ENCODE data around the gene TBC1D17.

The TBC1D17 gene

DNA sequence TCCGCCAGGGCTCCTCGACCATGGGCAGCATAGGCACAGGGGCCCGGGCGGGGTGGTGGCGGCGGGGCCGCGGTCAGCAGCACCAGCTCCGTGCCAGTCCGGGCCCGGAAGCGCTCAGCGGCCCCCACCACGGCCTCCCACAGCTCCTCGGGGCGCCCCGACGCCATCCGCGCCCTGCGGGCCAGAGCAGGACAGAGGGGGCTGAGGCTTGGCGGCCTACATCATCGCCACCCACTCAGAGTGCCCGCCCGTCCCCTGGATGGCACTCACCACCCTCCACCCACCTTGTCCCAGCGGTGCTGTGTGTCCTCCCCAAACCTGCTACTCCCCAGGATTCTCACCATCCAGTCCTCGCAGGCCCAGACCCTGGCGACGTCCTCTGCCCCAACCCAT lies 4.4 kb upstream of the TBC1D17 start:
- H3K9ac ChIP-seq (ENCODE audit: low read depth, low read length, poor library complexity, severe bottlenecking): no peak overlapping the region
- H3K4me1 ChIP-seq (ENCODE audit: insufficient read depth, low read length, poor library complexity, severe bottlenecking): peaks cover 33% of the 10 kb centered on the region
- H4K20me1 ChIP-seq (ENCODE audit: insufficient read depth, low read length, poor library complexity, severe bottlenecking): peaks cover 5% of the 10 kb centered on the region
- H3K79me2 ChIP-seq (ENCODE audit: insufficient read depth, low read length): peaks cover 33% of the 10 kb centered on the region
- H3K27me3 ChIP-seq (ENCODE audit: insufficient read depth, low read length, poor library complexity, severe bottlenecking): no peaks in the 10 kb centered on the region
- no peaks in the 10 kb centered on the region for H3K36me3 ChIP-seq (ENCODE audit: insufficient read depth, low read length)
- no peak overlapping the region for H3K4me3 ChIP-seq (ENCODE audit: low read length, poor library complexity, severe bottlenecking)
- H3K9me3 ChIP-seq (ENCODE audit: insufficient read depth, low read depth, low read length): no peaks in the 10 kb centered on the region
- H3K4me2 ChIP-seq (ENCODE audit: low read depth, low read length, poor library complexity, severe bottlenecking): no peak overlapping the region
- TF ChIP-seq, protein P1, sequence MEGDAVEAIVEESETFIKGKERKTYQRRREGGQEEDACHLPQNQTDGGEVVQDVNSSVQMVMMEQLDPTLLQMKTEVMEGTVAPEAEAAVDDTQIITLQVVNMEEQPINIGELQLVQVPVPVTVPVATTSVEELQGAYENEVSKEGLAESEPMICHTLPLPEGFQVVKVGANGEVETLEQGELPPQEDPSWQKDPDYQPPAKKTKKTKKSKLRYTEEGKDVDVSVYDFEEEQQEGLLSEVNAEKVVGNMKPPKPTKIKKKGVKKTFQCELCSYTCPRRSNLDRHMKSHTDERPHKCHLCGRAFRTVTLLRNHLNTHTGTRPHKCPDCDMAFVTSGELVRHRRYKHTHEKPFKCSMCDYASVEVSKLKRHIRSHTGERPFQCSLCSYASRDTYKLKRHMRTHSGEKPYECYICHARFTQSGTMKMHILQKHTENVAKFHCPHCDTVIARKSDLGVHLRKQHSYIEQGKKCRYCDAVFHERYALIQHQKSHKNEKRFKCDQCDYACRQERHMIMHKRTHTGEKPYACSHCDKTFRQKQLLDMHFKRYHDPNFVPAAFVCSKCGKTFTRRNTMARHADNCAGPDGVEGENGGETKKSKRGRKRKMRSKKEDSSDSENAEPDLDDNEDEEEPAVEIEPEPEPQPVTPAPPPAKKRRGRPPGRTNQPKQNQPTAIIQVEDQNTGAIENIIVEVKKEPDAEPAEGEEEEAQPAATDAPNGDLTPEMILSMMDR (conservative IDR thresholded peaks at IDR 0.05; ENCODE audit: low read length): no peak
- TF ChIP-seq EZH2phosphoT487 (IDR thresholded peaks at IDR 0.05; ENCODE audit: borderline replicate concordance): no peak
- H2AFZ ChIP-seq (ENCODE audit: low read length): no peak overlapping the region
- H3K9me2 ChIP-seq (replicated peaks; ENCODE audit: low read depth, low read length): no peaks in the 10 kb centered on the region
- H3F3A ChIP-seq (ENCODE audit: low read depth): no peaks in the 10 kb centered on the region

DNA sequence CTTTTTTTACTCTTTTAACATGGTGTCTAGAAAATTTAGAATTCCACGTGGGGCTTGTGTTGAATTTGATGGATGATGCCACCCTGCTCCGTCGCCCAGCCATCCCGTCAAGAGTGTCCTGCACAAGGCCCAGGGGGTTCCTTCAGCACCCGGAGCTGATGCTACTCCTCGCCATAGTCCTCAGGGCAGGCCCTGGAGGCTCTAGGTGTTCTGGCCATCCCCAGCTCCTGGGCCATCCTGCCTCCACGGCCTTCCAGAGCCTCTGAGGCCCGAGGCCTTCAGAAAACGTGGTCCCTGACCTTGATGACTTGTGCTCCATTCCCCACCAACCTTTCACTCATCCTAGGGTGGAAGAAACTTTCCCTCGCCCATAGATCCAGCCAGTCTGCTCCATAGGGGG lies 3.7 kb upstream of the TBC1D17 start:
- Histone ChIP-seq H3F3A (ENCODE audit: low read depth) (no peaks in the 10 kb centered on the region), H3K4me2 (ENCODE audit: low read depth, low read length, poor library complexity, severe bottlenecking) (no peak overlapping the region), H3K9me3 (ENCODE audit: insufficient read depth, low read depth, low read length) (no peaks in the 10 kb centered on the region), H3K4me3 (ENCODE audit: low read length, poor library complexity, severe bottlenecking) (no peak overlapping the region), H2AFZ (ENCODE audit: low read length) (no peak overlapping the region), H3K9ac (ENCODE audit: low read depth, low read length, poor library complexity, severe bottlenecking) (no peak overlapping the region), H3K36me3 (ENCODE audit: insufficient read depth, low read length) (no peaks in the 10 kb centered on the region), H3K79me2 (ENCODE audit: insufficient read depth, low read length) (peaks cover 38% of the 10 kb centered on the region), H3K27me3 (ENCODE audit: insufficient read depth, low read length, poor library complexity, severe bottlenecking) (no peaks in the 10 kb centered on the region), H4K20me1 (ENCODE audit: insufficient read depth, low read length, poor library complexity, severe bottlenecking) (peaks cover 10% of the 10 kb centered on the region), H3K9me2 (replicated peaks; ENCODE audit: low read depth, low read length) (no peaks in the 10 kb centered on the region), H3K4me1 (ENCODE audit: insufficient read depth, low read length, poor library complexity, severe bottlenecking) (peaks cover 33% of the 10 kb centered on the region)
- TF ChIP-seq, protein P1 (conservative IDR thresholded peaks at IDR 0.05; ENCODE audit: low read length): no peak
- TF ChIP-seq EZH2phosphoT487 (IDR thresholded peaks at IDR 0.05; ENCODE audit: borderline replicate concordance): no peak

DNA sequence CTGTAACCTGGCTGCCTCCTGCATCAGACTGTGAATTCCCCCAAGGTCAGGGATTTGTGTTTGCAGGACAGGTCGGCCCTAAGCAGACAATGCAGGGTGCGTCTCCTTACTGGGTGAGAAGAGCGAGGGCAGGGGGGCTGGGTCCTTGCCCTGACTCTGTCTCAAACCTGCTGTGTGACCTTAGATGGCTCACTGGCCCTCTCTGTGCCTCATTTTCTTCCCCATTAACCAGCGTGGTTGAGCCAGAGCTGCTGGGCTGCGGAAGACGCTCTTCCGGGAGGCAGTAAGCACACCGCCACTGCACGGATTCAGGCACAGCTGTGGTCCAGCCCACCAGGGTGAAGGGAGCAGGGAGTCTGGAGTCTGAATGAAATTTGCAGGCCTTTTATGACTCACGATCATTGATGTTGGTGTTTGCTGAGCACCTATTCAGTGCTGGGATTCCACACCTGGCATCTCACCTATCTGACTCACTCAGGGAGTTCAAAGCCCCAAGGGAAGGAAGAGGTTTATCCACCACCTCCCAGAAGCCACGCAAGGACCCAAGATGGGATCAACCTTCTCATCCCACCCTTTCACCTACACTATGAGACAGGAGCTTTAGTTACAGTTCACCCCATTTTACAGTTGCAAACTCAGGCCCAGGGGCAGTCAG lies 2.9 kb upstream of the TBC1D17 start:
- H3K4me1 ChIP-seq (ENCODE audit: insufficient read depth, low read length, poor library complexity, severe bottlenecking): peaks cover 34% of the 10 kb centered on the region
- no peaks in the 10 kb centered on the region for H3K9me3 ChIP-seq (ENCODE audit: insufficient read depth, low read depth, low read length)
- H4K20me1 ChIP-seq (ENCODE audit: insufficient read depth, low read length, poor library complexity, severe bottlenecking): peaks cover 11% of the 10 kb centered on the region
- H3F3A ChIP-seq (ENCODE audit: low read depth): no peaks in the 10 kb centered on the region
- no peaks in the 10 kb centered on the region for H3K27me3 ChIP-seq (ENCODE audit: insufficient read depth, low read length, poor library complexity, severe bottlenecking)
- no peaks in the 10 kb centered on the region for H3K9me2 ChIP-seq (replicated peaks; ENCODE audit: low read depth, low read length)
- H3K4me2 ChIP-seq (ENCODE audit: low read depth, low read length, poor library complexity, severe bottlenecking): peak overlapping the region; percentile 87
- peaks cover 43% of the 10 kb centered on the region for H3K79me2 ChIP-seq (ENCODE audit: insufficient read depth, low read length)
- H2AFZ ChIP-seq (ENCODE audit: low read length): no peak overlapping the region
- H3K36me3 ChIP-seq (ENCODE audit: insufficient read depth, low read length): no peaks in the 10 kb centered on the region
- H3K4me3 ChIP-seq (ENCODE audit: low read length, poor library complexity, severe bottlenecking): peak overlapping the region; percentile 95
- TF ChIP-seq, protein P1 (conservative IDR thresholded peaks at IDR 0.05; ENCODE audit: low read length): no peak
- TF ChIP-seq EZH2phosphoT487 (IDR thresholded peaks at IDR 0.05; ENCODE audit: borderline replicate concordance): no peak
- peak overlapping the region; percentile 91 for H3K9ac ChIP-seq (ENCODE audit: low read depth, low read length, poor library complexity, severe bottlenecking)

Measured in Loucy (cell line).